Mesothelial cell of epicardium (in vitro differentiated cells): ENCODE data around the gene CENPP. TPM values are rescaled to one million over a fixed set of nuclear protein-coding genes. Genes with fewer than 3 reads are reported as not detected.

Experiments used
- DNase-seq, 2 experiments: peaks; one replicate each; pipeline ENCODE4 v3.0.0; 2021; ENCODE audit warnings: low spot score in 2 of 2; ENCODE audit not compliant: unreplicated experiment in 2 of 2
- H3K27ac Mint-ChIP-seq: 2 replicates; pipeline ENCODE4 v1.8.0; 2021; ENCODE audit warnings: mixed read lengths
- H3K27me3 Mint-ChIP-seq: 2 replicates; pipeline ENCODE4 v1.8.0; 2021; ENCODE audit warnings: low read depth, mixed read lengths
- H3K36me3 Mint-ChIP-seq: 2 replicates; pipeline ENCODE4 v1.8.0; 2021; ENCODE audit warnings: mixed read lengths
- H3K4me1 Mint-ChIP-seq: 2 replicates; pipeline ENCODE4 v1.8.0; 2021; ENCODE audit warnings: mixed read lengths
- H3K4me3 Mint-ChIP-seq: 2 replicates; pipeline ENCODE4 v1.8.0; 2021; ENCODE audit warnings: mild to moderate bottlenecking, moderate library complexity, mixed read lengths
- H3K9me3 Mint-ChIP-seq: 2 replicates; pipeline ENCODE4 v1.8.0; 2021; ENCODE audit warnings: mixed read lengths
- total RNA-seq: library from RNA; stranded (reverse); gene quantifications from 3 replicates; pipeline ENCODE4 v1.2.1, GENCODE V29; 2021
- TF ChIP-seq, protein P1 (sequence below): fragments of 200-600 bp; sonication (generic); IDR thresholded peaks from one replicate; pipeline ENCODE4 v1.5.0; 2021; ENCODE audit warnings: antibody characterized with exemption; ENCODE audit not compliant: unreplicated experiment

CENPP gene
- total RNA-seq, 1 donor from 2014 or later = 7.8 TPM

DNA sequence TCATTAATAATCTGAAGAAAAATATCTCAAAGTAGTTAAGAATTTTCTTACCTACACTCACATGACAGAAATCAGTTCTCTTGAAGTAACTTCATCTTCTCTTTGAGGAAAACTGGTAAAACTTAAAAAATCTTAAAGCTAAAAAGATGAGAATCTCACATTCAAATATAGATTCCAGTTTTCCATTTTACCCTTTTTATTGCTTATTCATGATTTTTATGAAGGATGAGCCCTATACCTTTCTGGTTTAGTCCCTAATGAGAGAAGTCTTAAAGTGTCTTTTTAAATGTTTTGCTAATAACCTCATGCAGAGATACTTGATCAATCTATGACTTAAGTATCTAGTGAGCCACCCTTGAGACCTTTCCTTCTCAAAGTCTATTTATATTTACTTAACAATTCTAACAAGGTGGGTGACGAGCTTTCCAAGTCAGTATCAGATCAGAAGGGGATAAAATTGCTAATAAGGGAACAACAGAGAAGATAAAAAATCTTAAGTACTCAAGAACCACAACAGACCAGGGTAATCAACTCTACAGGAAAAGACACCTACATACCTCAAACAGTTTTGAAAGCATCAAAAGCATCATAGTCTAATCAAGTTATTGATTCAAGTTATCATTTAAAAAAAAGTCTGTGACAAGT, 34.8 kb upstream of the CENPP start:
- H3K4me1 Mint-ChIP-seq = peaks cover 36% of the 10 kb centered on the region
- H3K9me3 Mint-ChIP-seq = peaks cover 6% of the 10 kb centered on the region
- DNase-seq = no peak
- peaks cover 25% of the 10 kb centered on the region for H3K36me3 Mint-ChIP-seq
- H3K27me3 Mint-ChIP-seq = no peaks in the 10 kb centered on the region
- no peak overlapping the region for H3K27ac Mint-ChIP-seq
- TF ChIP-seq, protein P1, sequence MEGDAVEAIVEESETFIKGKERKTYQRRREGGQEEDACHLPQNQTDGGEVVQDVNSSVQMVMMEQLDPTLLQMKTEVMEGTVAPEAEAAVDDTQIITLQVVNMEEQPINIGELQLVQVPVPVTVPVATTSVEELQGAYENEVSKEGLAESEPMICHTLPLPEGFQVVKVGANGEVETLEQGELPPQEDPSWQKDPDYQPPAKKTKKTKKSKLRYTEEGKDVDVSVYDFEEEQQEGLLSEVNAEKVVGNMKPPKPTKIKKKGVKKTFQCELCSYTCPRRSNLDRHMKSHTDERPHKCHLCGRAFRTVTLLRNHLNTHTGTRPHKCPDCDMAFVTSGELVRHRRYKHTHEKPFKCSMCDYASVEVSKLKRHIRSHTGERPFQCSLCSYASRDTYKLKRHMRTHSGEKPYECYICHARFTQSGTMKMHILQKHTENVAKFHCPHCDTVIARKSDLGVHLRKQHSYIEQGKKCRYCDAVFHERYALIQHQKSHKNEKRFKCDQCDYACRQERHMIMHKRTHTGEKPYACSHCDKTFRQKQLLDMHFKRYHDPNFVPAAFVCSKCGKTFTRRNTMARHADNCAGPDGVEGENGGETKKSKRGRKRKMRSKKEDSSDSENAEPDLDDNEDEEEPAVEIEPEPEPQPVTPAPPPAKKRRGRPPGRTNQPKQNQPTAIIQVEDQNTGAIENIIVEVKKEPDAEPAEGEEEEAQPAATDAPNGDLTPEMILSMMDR = no peak
- H3K4me3 Mint-ChIP-seq = no peak overlapping the region

GRCh38 chr9:92291577-92291976, 34.2 kb upstream of the CENPP start:
- H3K4me3 Mint-ChIP-seq = peak overlapping the region; percentile 98
- peaks cover 6% of the 10 kb centered on the region for H3K9me3 Mint-ChIP-seq
- TF ChIP-seq, protein P1 = no peak
- H3K36me3 Mint-ChIP-seq = peaks cover 25% of the 10 kb centered on the region
- peaks cover 39% of the 10 kb centered on the region for H3K4me1 Mint-ChIP-seq
- no peaks in the 10 kb centered on the region for H3K27me3 Mint-ChIP-seq
- no peak for DNase-seq
- no peak overlapping the region for H3K27ac Mint-ChIP-seq

- no peak for DNase-seq
- TF ChIP-seq, protein P1 = no peak
- Mint-ChIP-seq H3K4me1 (peaks cover 39% of the 10 kb centered on the region), H3K36me3 (peaks cover 31% of the 10 kb centered on the region), H3K4me3 (peak overlapping the region; percentile 98), H3K9me3 (peaks cover 6% of the 10 kb centered on the region), H3K27me3 (no peaks in the 10 kb centered on the region), H3K27ac (peak overlapping the region; percentile 99)
These were observed 33.2 kb upstream of the CENPP start for GRCh38 chr9:92292338-92293074.

GRCh38 chr9:92293075-92293354, 32.7 kb upstream of the CENPP start:
- Mint-ChIP-seq H3K4me1 (peaks cover 39% of the 10 kb centered on the region), H3K27me3 (no peaks in the 10 kb centered on the region), H3K36me3 (peaks cover 31% of the 10 kb centered on the region), H3K4me3 (peak overlapping the region; percentile 98), H3K9me3 (peaks cover 6% of the 10 kb centered on the region), H3K27ac (peak overlapping the region; percentile 99)
- DNase-seq = no peak
- TF ChIP-seq, protein P1 = no peak

DNA sequence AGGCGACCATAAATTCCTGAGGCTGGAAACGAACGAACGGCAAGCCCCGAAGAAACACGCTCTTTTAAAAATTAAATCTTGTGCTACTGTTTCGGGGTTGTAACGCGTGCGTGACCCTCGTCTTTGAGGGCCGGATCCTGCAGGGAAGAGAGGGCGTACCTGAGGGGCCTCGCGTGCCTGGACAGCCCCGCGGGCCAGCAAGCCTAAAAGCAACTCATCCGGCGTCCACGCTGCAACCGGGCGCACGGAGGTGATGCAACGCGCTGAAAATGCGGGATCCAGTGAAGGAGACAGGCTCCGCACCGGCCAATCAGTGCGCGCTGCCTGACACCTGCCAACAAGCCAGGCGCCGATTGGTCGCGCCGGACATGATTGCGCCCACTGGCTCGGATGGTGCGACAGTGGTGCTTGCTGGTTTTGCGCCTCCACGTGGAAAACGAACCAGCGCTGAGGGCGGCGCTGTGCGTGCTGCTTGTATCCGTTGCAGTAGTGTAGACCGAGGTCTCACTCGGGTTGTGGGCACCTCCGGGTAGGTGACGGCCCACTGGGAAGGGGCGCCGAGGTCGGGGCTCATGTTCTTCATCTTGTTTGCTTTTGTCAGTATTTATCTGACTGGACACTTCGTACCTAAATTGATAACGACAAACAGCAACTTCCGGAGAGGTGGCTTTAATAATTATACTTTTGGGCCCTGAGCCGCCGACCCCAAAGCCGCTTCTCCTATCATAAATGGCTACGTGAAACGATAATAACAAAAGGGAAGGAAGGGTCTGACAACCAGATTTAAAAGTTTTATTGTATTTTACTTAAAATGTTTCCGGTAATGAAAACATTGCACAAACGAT, 32.1 kb upstream of the CENPP start, which contains the start of gene IARS1:
Gene IARS1 (minus strand): TSS at position 246 of the 845 bp plus-strand sequence. CDS start 4,278 bp downstream, outside the sequence.
- Mint-ChIP-seq H3K27ac (peak within 1 kb of the TSS; percentile 99), H3K36me3 (peaks cover 26% of the 10 kb centered on the region), H3K27me3 (no peaks in the 10 kb centered on the region), H3K9me3 (peaks cover 6% of the 10 kb centered on the region), H3K4me3 (peak within 1 kb of the TSS; percentile 98), H3K4me1 (peaks cover 39% of the 10 kb centered on the region)
- peak; percentile 95 to 100 for DNase-seq
- TF ChIP-seq, protein P1 = no peak
